A549 (cell line): ENCODE measurements around the gene BCO2.

Experiments used
- BCL3 ChIP-seq: fragments of >200 bp; sonication (Bioruptor Twin); formaldehyde crosslinking; IDR thresholded peaks from 3 replicates; pipeline ENCODE4 v1.6.1; 2016
- CHD2 ChIP-seq: fragments of 150-350 bp; IDR thresholded peaks from 2 replicates; pipeline ENCODE4 v1.6.1; 2014; ENCODE audit warnings: low read length; ENCODE audit not compliant: partially characterized antibody
- CTCF ChIP-seq: fragments of >200 bp; sonication (Bioruptor Twin); formaldehyde crosslinking; IDR thresholded peaks from 3 replicates; pipeline ENCODE4 v1.5.1; 2016
- E2F6 ChIP-seq: IDR thresholded peaks from 2 replicates; pipeline ENCODE4 v1.6.1; 2012; ENCODE audit warnings: low read depth, borderline replicate concordance
- EP300 ChIP-seq, 2 experiments: fragments of >200 bp; sonication (Bioruptor Twin); formaldehyde crosslinking; IDR thresholded peaks; 2 replicates in 1 of 2; 3 replicates in 1 of 2; pipeline ENCODE4 v1.6.1; 2016 to 2017
- ESRRA ChIP-seq: fragments of 150-350 bp; IDR thresholded peaks from 2 replicates; pipeline ENCODE4 v1.6.1; 2014; ENCODE audit warnings: mild to moderate bottlenecking, low read length, borderline replicate concordance
- HEYL ChIP-seq: fragments of 250-450 bp; sonication (Bioruptor Pico); IDR thresholded peaks from 2 replicates; pipeline ENCODE4 v1.8.0; 2021; ENCODE audit warnings: mild to moderate bottlenecking, moderate library complexity
- KDM1A ChIP-seq: fragments of 200-600 bp; sonication (generic); IDR thresholded peaks from 2 replicates; pipeline ENCODE4 v1.6.1; 2016; ENCODE audit warnings: low read depth, mild to moderate bottlenecking
- MAX ChIP-seq: IDR thresholded peaks from 2 replicates; pipeline ENCODE4 v1.6.1; 2012
- PBX3 ChIP-seq: IDR thresholded peaks from 2 replicates; pipeline ENCODE4 v1.6.1; 2012
- POLR2A ChIP-seq: IDR thresholded peaks from 2 replicates; pipeline ENCODE4 v1.6.1; 2012; ENCODE audit warnings: mild to moderate bottlenecking, low read length
- RCOR1 ChIP-seq: fragments of 150-350 bp; IDR thresholded peaks from 2 replicates; pipeline ENCODE4 v1.6.1; 2014; ENCODE audit warnings: antibody characterized with exemption, low read length, low read depth
- RNF2 ChIP-seq: fragments of 200-600 bp; sonication (generic); IDR thresholded peaks from 2 replicates; pipeline ENCODE4 v1.6.1; 2016; ENCODE audit warnings: low read depth, mild to moderate bottlenecking, antibody characterized with exemption, moderate library complexity, borderline replicate concordance
- USF2 ChIP-seq: fragments of 450-650 bp; IDR thresholded peaks from 2 replicates; pipeline ENCODE4 v1.6.1; 2014; ENCODE audit warnings: antibody characterized with exemption

GRCh38 chr11:112268406-112268805, 93.1 kb downstream of the BCO2 start:
- TF ChIP-seq MAX: no peak
- no peak for TF ChIP-seq RCOR1
- TF ChIP-seq RNF2: no peak
- no peak for TF ChIP-seq CTCF
- no peak for TF ChIP-seq EP300 (IDR thresholded peaks at IDR 0.05)
- TF ChIP-seq USF2: no peak
- no peak for TF ChIP-seq CHD2
- no peak for TF ChIP-seq KDM1A
- no peak for TF ChIP-seq E2F6
- TF ChIP-seq POLR2A: no peak
- no peak for TF ChIP-seq BCL3
- no peak for TF ChIP-seq ESRRA
- no peak for TF ChIP-seq HEYL
- TF ChIP-seq PBX3: no peak
